Duodenal mucosa (tissue), 2 donors: Measurements from ENCODE around the gene MACROD2.

Experiments
- H3K27ac ChIP-seq: one replicate; pipeline ENCODE4 v1.7.0; 2013; ENCODE audit warnings: low read depth, low read length
- H3K27me3 ChIP-seq, 2 donors: one replicate each; pipeline ENCODE4 v1.7.0; 2013; ENCODE audit warnings: low read length in 2 of 2, control low read depth in 1 of 2; ENCODE audit not compliant: insufficient read depth in 2 of 2, control insufficient read depth in 1 of 2
- H3K36me3 ChIP-seq, 2 donors: one replicate each; pipeline ENCODE4 v1.7.0; 2013; ENCODE audit warnings: low read length in 2 of 2, control low read depth in 1 of 2; ENCODE audit not compliant: insufficient read depth in 2 of 2, control insufficient read depth in 1 of 2
- H3K4me1 ChIP-seq, 2 donors: one replicate each; pipeline ENCODE4 v1.7.0; 2013; ENCODE audit warnings: low read length in 2 of 2, control low read depth in 1 of 2; ENCODE audit not compliant: insufficient read depth in 2 of 2, control insufficient read depth in 1 of 2
- H3K4me3 ChIP-seq, 2 donors: one replicate each; pipeline ENCODE4 v1.7.0; 2013; ENCODE audit warnings: low read length in 2 of 2, low read depth in 1 of 2
- H3K9ac ChIP-seq, 2 donors: one replicate each; pipeline ENCODE4 v1.7.0; 2013; ENCODE audit warnings: low read length in 2 of 2, low read depth in 1 of 2
- H3K9me3 ChIP-seq, 2 donors: one replicate each; pipeline ENCODE4 v1.7.0; 2013; ENCODE audit warnings: low read length in 2 of 2, control low read depth in 1 of 2; ENCODE audit not compliant: control insufficient read depth in 1 of 2

Gene MACROD2

DNA sequence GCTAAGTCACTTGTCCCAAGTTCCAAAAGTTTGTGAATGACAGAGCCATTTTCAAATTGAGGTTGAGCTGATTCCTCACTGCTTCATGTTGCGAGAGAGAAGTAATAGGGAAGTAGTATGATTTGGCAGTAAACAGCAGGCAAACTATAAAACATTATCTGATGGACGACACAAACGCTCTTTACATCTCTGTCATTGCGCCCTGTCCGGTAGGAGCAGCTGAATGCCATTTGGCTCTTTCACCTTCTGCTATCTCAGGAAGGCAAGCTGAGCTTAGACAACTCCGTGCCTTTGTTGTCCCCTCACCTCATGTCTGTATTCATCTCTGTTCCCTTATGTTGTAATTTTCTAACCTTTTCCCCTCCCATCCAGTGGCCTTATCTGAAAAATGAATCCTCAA lies 782.8 kb downstream of the MACROD2 start:
- peaks cover 0 to 3% of the 10 kb centered on the region in 2 donors for H3K4me1 ChIP-seq
- H3K9me3 ChIP-seq: no peaks in the 10 kb centered on the region
- no peak overlapping the region for H3K4me3 ChIP-seq
- no peaks in the 10 kb centered on the region for H3K27me3 ChIP-seq
- no peak overlapping the region for H3K27ac ChIP-seq
- H3K36me3 ChIP-seq: no peaks in the 10 kb centered on the region
- no peak overlapping the region for H3K9ac ChIP-seq

GRCh38 chr20:14778875-14779274 lies 783.6 kb downstream of the MACROD2 start:
- Histone ChIP-seq H3K4me1 (peaks cover 0 to 3% of the 10 kb centered on the region in 2 donors), H3K9me3 (no peaks in the 10 kb centered on the region), H3K27me3 (no peaks in the 10 kb centered on the region), H3K9ac (no peak overlapping the region), H3K27ac (no peak overlapping the region), H3K36me3 (no peaks in the 10 kb centered on the region), H3K4me3 (no peak overlapping the region)

- no peaks in the 10 kb centered on the region for H3K36me3 ChIP-seq
- no peaks in the 10 kb centered on the region for H3K4me1 ChIP-seq
- H3K9ac ChIP-seq: no peak overlapping the region
- H3K4me3 ChIP-seq: no peak overlapping the region
- no peaks in the 10 kb centered on the region for H3K9me3 ChIP-seq
- H3K27ac ChIP-seq: no peak overlapping the region
- no peaks in the 10 kb centered on the region for H3K27me3 ChIP-seq
Observed at GRCh38 chr20:14780508-14780907, 785.2 kb downstream of the MACROD2 start.

GRCh38 chr20:14782731-14783130 lies 787.4 kb downstream of the MACROD2 start:
- Histone ChIP-seq H3K4me3 (no peak overlapping the region), H3K27ac (no peak overlapping the region), H3K36me3 (no peaks in the 10 kb centered on the region), H3K9me3 (no peaks in the 10 kb centered on the region), H3K27me3 (no peaks in the 10 kb centered on the region), H3K4me1 (no peaks in the 10 kb centered on the region), H3K9ac (no peak overlapping the region)

- Histone ChIP-seq H3K9me3 (no peaks in the 10 kb centered on the region), H3K4me1 (no peaks in the 10 kb centered on the region), H3K9ac (no peak overlapping the region), H3K27me3 (no peaks in the 10 kb centered on the region), H3K4me3 (no peak overlapping the region), H3K36me3 (no peaks in the 10 kb centered on the region), H3K27ac (no peak overlapping the region)
Observed at GRCh38 chr20:14783766-14784165, 788.5 kb downstream of the MACROD2 start.

- Histone ChIP-seq H3K36me3 (no peaks in the 10 kb centered on the region), H3K27ac (no peak overlapping the region), H3K4me3 (no peak overlapping the region), H3K9me3 (no peaks in the 10 kb centered on the region), H3K4me1 (peaks cover 0 to under 1% of the 10 kb centered on the region in 2 donors), H3K9ac (no peak overlapping the region), H3K27me3 (no peaks in the 10 kb centered on the region)
Observed at GRCh38 chr20:14785065-14785743, 789.9 kb downstream of the MACROD2 start.

GRCh38 chr20:14790190-14790589 lies 794.9 kb downstream of the MACROD2 start:
- Histone ChIP-seq H3K27ac (no peak overlapping the region), H3K4me3 (no peak overlapping the region), H3K9me3 (no peaks in the 10 kb centered on the region), H3K9ac (no peak overlapping the region), H3K36me3 (no peaks in the 10 kb centered on the region), H3K4me1 (peaks cover 0 to 7% of the 10 kb centered on the region in 2 donors), H3K27me3 (no peaks in the 10 kb centered on the region)

GRCh38 chr20:14790771-14791620 lies 795.7 kb downstream of the MACROD2 start:
- Histone ChIP-seq H3K27ac (no peak overlapping the region), H3K9ac (no peak overlapping the region), H3K36me3 (no peaks in the 10 kb centered on the region), H3K4me1 (peaks cover 0 to 7% of the 10 kb centered on the region in 2 donors), H3K27me3 (no peaks in the 10 kb centered on the region), H3K9me3 (no peaks in the 10 kb centered on the region), H3K4me3 (no peak overlapping the region)

- peaks cover 0 to 7% of the 10 kb centered on the region in 2 donors for H3K4me1 ChIP-seq
- no peaks in the 10 kb centered on the region for H3K9me3 ChIP-seq
- H3K27me3 ChIP-seq: no peaks in the 10 kb centered on the region
- no peak overlapping the region for H3K4me3 ChIP-seq
- H3K27ac ChIP-seq: no peak overlapping the region
- H3K36me3 ChIP-seq: no peaks in the 10 kb centered on the region
- no peak overlapping the region for H3K9ac ChIP-seq
Observed at GRCh38 chr20:14792915-14793314, 797.6 kb downstream of the MACROD2 start.

DNA sequence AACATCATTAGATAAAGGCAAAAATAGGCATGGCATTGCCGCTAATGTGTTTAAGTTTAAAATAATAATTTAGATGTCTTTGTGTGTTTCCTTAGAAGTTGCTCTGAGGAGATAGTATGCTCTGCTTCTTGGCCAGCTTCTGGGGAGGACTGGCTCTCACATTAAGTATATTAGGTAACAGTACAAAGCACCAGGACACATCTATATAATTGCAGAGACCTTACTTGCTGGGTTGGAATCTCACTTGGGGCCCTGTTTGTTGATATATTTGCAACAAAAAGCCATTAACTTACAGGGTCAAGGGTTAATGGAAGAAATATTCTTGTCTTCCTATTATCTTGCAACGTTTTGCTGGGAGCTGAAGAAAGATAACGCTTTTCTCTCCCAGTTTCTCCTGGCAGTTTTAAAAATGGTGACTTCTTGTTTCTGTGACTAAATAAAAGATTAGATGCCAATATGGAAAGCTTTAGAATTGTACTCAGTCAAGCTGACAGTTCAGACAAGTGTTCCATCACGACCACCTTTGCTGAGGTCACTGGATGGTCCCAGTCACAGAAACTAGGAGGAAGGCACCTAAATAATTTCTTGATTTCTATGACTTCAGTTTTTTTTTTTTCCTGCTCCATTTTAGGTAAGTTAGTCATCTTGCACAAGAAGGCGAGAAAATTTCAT lies 804.4 kb downstream of the MACROD2 start:
- no peak overlapping the region for H3K27ac ChIP-seq
- H3K9ac ChIP-seq: no peak overlapping the region
- no peaks in the 10 kb centered on the region for H3K4me1 ChIP-seq
- no peaks in the 10 kb centered on the region for H3K27me3 ChIP-seq
- H3K9me3 ChIP-seq: no peaks in the 10 kb centered on the region
- H3K36me3 ChIP-seq: no peaks in the 10 kb centered on the region
- no peak overlapping the region for H3K4me3 ChIP-seq
